ENCODE data around the gene SETD5. TPM values are rescaled to one million over a fixed set of nuclear protein-coding genes. Genes with fewer than 3 reads are reported as not detected.
A peak's percentile ranks its signal among the peaks of the same experiment; 100 is the strongest.

Gene SETD5
- total RNA-seq, 1 experiment from 2014 or later = 151 TPM

DNA sequence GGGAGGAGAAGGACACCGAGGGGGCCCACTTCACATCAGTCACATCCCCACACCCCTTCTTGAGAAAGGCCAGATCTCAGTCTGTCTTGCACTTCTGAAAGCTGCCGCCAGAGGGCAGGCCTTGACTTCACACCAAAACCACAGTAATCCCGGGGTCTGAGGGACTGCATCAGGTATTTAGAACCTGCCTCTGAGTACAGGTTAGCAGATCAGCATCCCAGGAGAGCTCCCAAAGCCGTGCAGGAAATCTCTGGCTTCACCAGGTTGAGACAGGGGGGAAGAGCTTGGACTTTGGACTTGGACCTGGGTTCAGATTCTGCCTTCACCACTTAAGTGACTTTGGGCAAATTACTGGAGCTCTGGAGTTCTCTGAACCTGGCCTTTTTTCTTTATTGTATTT, 105.9 kb downstream of the SETD5 start:
- intact Hi-C loops (cut with micrococcal nuclease; ENCODE audit: unreplicated experiment) = loop anchor here (5.0 to 10.0 kb wide), 2 partner anchors 232 to 304 kb away; partner anchors contain the start of gene BRPF1

GRCh38 chr3:9507586-9508578, 110.5 kb downstream of the SETD5 start:
- peaks cover 15% of the 10 kb centered on the region for H3K27me3 ChIP-seq (replicated peaks; ENCODE audit: insufficient read depth, low read depth, low read length, poor library complexity)
- intact Hi-C loops (cut with micrococcal nuclease; ENCODE audit: unreplicated experiment) = loop anchor here (10.0 kb wide), 1 partner anchor 227 kb away; the partner anchor contains the start of gene BRPF1
- CTCF ChIA-PET = no interaction called here
- no peaks in the 10 kb centered on the region for H3K9me3 ChIP-seq (ENCODE audit: low read depth, low read length, poor library complexity, severe bottlenecking)
- no TSS peak for BruUV-seq (replicated peaks)
- no peak overlapping the region for H3K4me3 ChIP-seq (ENCODE audit: low read depth, low read length, poor library complexity, severe bottlenecking)
- H3K4me1 ChIP-seq (ENCODE audit: insufficient read depth, low read length, poor library complexity, severe bottlenecking) = no peaks in the 10 kb centered on the region
- POLR2A ChIA-PET (ENCODE audit: low non-redundant PET) = no interaction called here
- H3K27ac ChIP-seq (ENCODE audit: low read depth, low read length, poor library complexity, severe bottlenecking) = no peak overlapping the region
- no peak for DNase-seq (ENCODE audit: low spot score)
- no peak for TF ChIP-seq EZH2 (IDR thresholded peaks at IDR 0.05; ENCODE audit: borderline replicate concordance, low read depth, low read length, poor library complexity, severe bottlenecking)
- TF ChIP-seq CTCF (conservative IDR thresholded peaks at IDR 0.05; ENCODE audit: low read depth, low read length) = no peak
- no peaks in the 10 kb centered on the region for H3K36me3 ChIP-seq (ENCODE audit: insufficient read depth, low read length, poor library complexity, severe bottlenecking)

More for the DNA sequence above, 105.9 kb downstream of the SETD5 start:
- CTCF ChIA-PET = interaction anchor here (1.0 kb wide), 1 partner anchor 443 kb away, joined by 4 read pairs; no protein-coding TSS in a partner anchor
- Histone ChIP-seq H3K27ac (ENCODE audit: low read depth, low read length, poor library complexity, severe bottlenecking) (no peak overlapping the region), H3K4me3 (ENCODE audit: low read depth, low read length, poor library complexity, severe bottlenecking) (no peak overlapping the region), H3K4me1 (ENCODE audit: insufficient read depth, low read length, poor library complexity, severe bottlenecking) (peaks cover 7% of the 10 kb centered on the region), H3K27me3 (replicated peaks; ENCODE audit: insufficient read depth, low read depth, low read length, poor library complexity) (peaks cover 8% of the 10 kb centered on the region), H3K9me3 (ENCODE audit: low read depth, low read length, poor library complexity, severe bottlenecking) (no peaks in the 10 kb centered on the region), H3K36me3 (ENCODE audit: insufficient read depth, low read length, poor library complexity, severe bottlenecking) (no peaks in the 10 kb centered on the region)
- no peak for TF ChIP-seq EZH2 (IDR thresholded peaks at IDR 0.05; ENCODE audit: borderline replicate concordance, low read depth, low read length, poor library complexity, severe bottlenecking)
- TF ChIP-seq CTCF (conservative IDR thresholded peaks at IDR 0.05; ENCODE audit: low read depth, low read length) = peak; percentile 91
- no TSS peak for BruUV-seq (replicated peaks)
- POLR2A ChIA-PET (ENCODE audit: low non-redundant PET) = no interaction called here
- peak; percentile 74 for DNase-seq (ENCODE audit: low spot score)

DNA sequence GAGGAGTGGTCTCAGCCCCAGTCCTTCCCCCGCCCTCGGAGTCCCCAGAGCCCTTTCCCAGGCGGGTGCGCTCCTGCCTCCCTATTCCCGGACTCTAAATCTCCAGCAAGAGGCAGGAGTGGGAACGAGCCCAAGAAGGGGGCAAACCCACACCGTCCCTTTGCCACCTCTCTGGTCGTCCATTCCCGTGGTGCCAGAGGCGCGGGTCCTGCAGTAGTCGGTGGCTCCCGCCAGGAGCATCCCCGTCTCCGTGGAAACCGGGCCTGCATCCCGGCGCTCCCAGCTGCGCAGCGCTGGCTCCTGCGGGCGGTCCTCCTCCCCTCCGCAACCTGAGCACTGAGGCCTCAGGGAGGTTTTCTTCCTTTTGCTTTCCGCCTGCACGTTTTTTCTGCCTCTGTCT, 111.4 kb downstream of the SETD5 start:
- no peak overlapping the region for H3K27ac ChIP-seq (ENCODE audit: low read depth, low read length, poor library complexity, severe bottlenecking)
- H3K4me1 ChIP-seq (ENCODE audit: insufficient read depth, low read length, poor library complexity, severe bottlenecking) = no peaks in the 10 kb centered on the region
- ChIA-PET POLR2A (ENCODE audit: low non-redundant PET) (no interaction called here), CTCF (no interaction called here)
- no peaks in the 10 kb centered on the region for H3K9me3 ChIP-seq (ENCODE audit: low read depth, low read length, poor library complexity, severe bottlenecking)
- DNase-seq (ENCODE audit: low spot score) = no peak
- H3K27me3 ChIP-seq (replicated peaks; ENCODE audit: insufficient read depth, low read depth, low read length, poor library complexity) = peaks cover 15% of the 10 kb centered on the region
- TF ChIP-seq EZH2 (IDR thresholded peaks at IDR 0.05; ENCODE audit: borderline replicate concordance, low read depth, low read length, poor library complexity, severe bottlenecking) (no peak), CTCF (conservative IDR thresholded peaks at IDR 0.05; ENCODE audit: low read depth, low read length) (no peak)
- no peak overlapping the region for H3K4me3 ChIP-seq (ENCODE audit: low read depth, low read length, poor library complexity, severe bottlenecking)
- no TSS peak for BruUV-seq (replicated peaks)
- intact Hi-C loops (cut with micrococcal nuclease; ENCODE audit: unreplicated experiment) = loop anchor here (10.0 kb wide), 1 partner anchor 226 kb away; the partner anchor contains the start of gene BRPF1
- no peaks in the 10 kb centered on the region for H3K36me3 ChIP-seq (ENCODE audit: insufficient read depth, low read length, poor library complexity, severe bottlenecking)

Data from A673 (cell line).